HepG2 (cell line): Measurements from ENCODE around the gene TAGLN2. TPM values are rescaled to one million over a fixed set of nuclear protein-coding genes. Genes with fewer than 3 reads are reported as not detected.

Experiments
- ATAC-seq: fragments of 200-7000 bp; cut with Tn5 transposase; 3 replicates; pipeline ENCODE4 v1.9.1; 2020; ENCODE audit warnings: mild to moderate bottlenecking, moderate library complexity
- BruUV-seq: library from RNA; stranded (reverse); fragments of 400-500 nt; replicated peaks from 2 replicates; lab custom pipeline; 2021; lab: Mats Ljungman, UMichigan
- CTCF ChIA-PET: fragments of 300-600 bp; formaldehyde crosslinking; extraction: SDS; loops from one replicate; lab custom pipeline; 2021; ENCODE audit warnings: low total read pairs, inconsistent platforms, low intra/inter-chr PET ratio; lab: Yijun Ruan, JAX
- POLR2A ChIA-PET: fragments of 350-600 bp; sonication (Branson Sonifier 250); formaldehyde crosslinking; loops from one replicate; lab custom pipeline; 2020; ENCODE audit warnings: antibody characterized with exemption, inconsistent platforms; lab: Yijun Ruan, JAX
- DNase-seq: peaks from one replicate; pipeline ENCODE4 v3.0.0-alpha.2; 2015; ENCODE audit warnings: low spot score
- FAIRE-seq: peaks from 3 replicates; lab custom pipeline; 2011; peaks lifted over from hg19 to GRCh38; lab: Jason Lieb, UNC
- H2AFZ ChIP-seq: one replicate; pipeline ENCODE4 v1.6.1; 2011; ENCODE audit warnings: low read length, inconsistent platforms
- H3K27ac ChIP-seq: fragments of 300-600 bp; 3 replicates; pipeline ENCODE4 v1.8.0; 2011; ENCODE audit warnings: mixed run types, mild to moderate bottlenecking, mixed read lengths, low read length, inconsistent platforms; ENCODE audit not compliant: insufficient read depth; ENCODE audit errors: extremely low read length
- H3K27me3 ChIP-seq, 2 experiments: fragments of 200-600 bp in 1 of 2; 2 replicates in 1 of 2; 3 replicates in 1 of 2; pipeline versions ENCODE4 v1.6.0 to v1.8.0; 2011; ENCODE audit warnings: low read length in 2 of 2, mild to moderate bottlenecking in 2 of 2, moderate library complexity in 2 of 2, inconsistent platforms in 1 of 2; ENCODE audit not compliant: insufficient read depth in 2 of 2, control insufficient read depth in 1 of 2
- H3K36me3 ChIP-seq, 2 experiments: fragments of 200-600 bp in 1 of 2; replicated peaks in 1 of 2; 2 replicates in 1 of 2; 3 replicates in 1 of 2; pipeline versions ENCODE4 v1.5.1 to v1.8.0; 2011; ENCODE audit warnings: low read length in 2 of 2, inconsistent platforms in 1 of 2; ENCODE audit not compliant: insufficient read depth in 2 of 2, control insufficient read depth in 1 of 2
- H3K4me1 ChIP-seq: 2 replicates; pipeline ENCODE4 v1.5.1; 2012; ENCODE audit warnings: low read length, inconsistent platforms; ENCODE audit not compliant: insufficient read depth
- H3K4me2 ChIP-seq: 2 replicates; pipeline ENCODE4 v1.6.0; 2011; ENCODE audit warnings: low read depth, low read length, inconsistent platforms
- H3K4me3 ChIP-seq, 3 experiments: fragments of 200-600 bp in 1 of 3; sonication (generic), shearing (Covaris generic) in 1 of 3; replicated peaks in 1 of 3; 2 replicates each; pipeline ENCODE4 v1.5.1; 2011 to 2016; ENCODE audit warnings: low read length in 3 of 3, inconsistent platforms in 2 of 3, low read depth in 2 of 3, mild to moderate bottlenecking in 2 of 3, control low read depth in 1 of 3, mixed read lengths in 1 of 3; ENCODE audit not compliant: insufficient read depth in 1 of 3
- H3K79me2 ChIP-seq: one replicate; pipeline ENCODE4 v1.6.1; 2011; ENCODE audit warnings: low read length, inconsistent platforms; ENCODE audit not compliant: insufficient read depth
- H3K9ac ChIP-seq: 2 replicates; pipeline ENCODE4 v1.6.0; 2011; ENCODE audit warnings: mild to moderate bottlenecking, low read depth, low read length, inconsistent platforms; ENCODE audit not compliant: insufficient read depth
- H3K9me3 ChIP-seq: 2 replicates; pipeline ENCODE4 v1.5.1; 2012; ENCODE audit warnings: mild to moderate bottlenecking, low read length
- H4K20me1 ChIP-seq: 2 replicates; pipeline ENCODE4 v1.6.0; 2011; ENCODE audit warnings: inconsistent platforms, mild to moderate bottlenecking, low read length, moderate library complexity; ENCODE audit not compliant: insufficient read depth
- ARNT ChIP-seq: fragments of 450-650 bp; IDR thresholded peaks from 2 replicates; pipeline ENCODE4 v1.6.1; 2017
- ATF7 ChIP-seq, 2 experiments: fragments of 450-650 bp in 1 of 2; sonication (generic) in 1 of 2; formaldehyde crosslinking in 1 of 2; IDR thresholded peaks; 2 replicates each; pipeline versions ENCODE4 v1.4.0 to v1.6.1; 2016 to 2020; ENCODE audit warnings: antibody characterized with exemption in 1 of 2, mild to moderate bottlenecking in 1 of 2, missing genetic modification reagents in 1 of 2
- GATA4 ChIP-seq: sonication (generic); IDR thresholded peaks from 2 replicates; pipeline ENCODE4 v1.6.1; 2016; ENCODE audit warnings: antibody characterized with exemption, low read depth, borderline replicate concordance
- MBNL3 ChIP-seq: fragments of 250-450 bp; sonication (Bioruptor Pico); conservative IDR thresholded peaks from 2 replicates; pipeline ENCODE4 v1.8.0; 2022; ENCODE audit warnings: mild to moderate bottlenecking, inconsistent platforms
- NRL ChIP-seq: sonication (generic); formaldehyde crosslinking; IDR thresholded peaks from 2 replicates; pipeline ENCODE4 v1.5.0; 2020; ENCODE audit warnings: missing genetic modification reagents, mild to moderate bottlenecking, moderate library complexity, borderline replicate concordance
- SMARCE1 ChIP-seq: fragments of 450-650 bp; IDR thresholded peaks from 2 replicates; pipeline ENCODE4 v1.6.1; 2017; ENCODE audit warnings: borderline replicate concordance
- TAF1 ChIP-seq: sonication (generic); formaldehyde crosslinking; IDR thresholded peaks from 2 replicates; pipeline ENCODE4 v1.4.0; 2020; ENCODE audit warnings: missing genetic modification reagents
- U2AF2 ChIP-seq: fragments of 200-400 bp; formaldehyde crosslinking; IDR thresholded peaks from 2 replicates; pipeline ENCODE4 v1.6.1; 2017; ENCODE audit warnings: low read depth, mild to moderate bottlenecking, low read length
- ZBTB21 ChIP-seq: sonication (generic); formaldehyde crosslinking; IDR thresholded peaks from 2 replicates; pipeline ENCODE4 v1.4.0; 2020; ENCODE audit warnings: missing genetic modification reagents
- ZNF138 ChIP-seq: sonication (generic); formaldehyde crosslinking; IDR thresholded peaks from 2 replicates; pipeline ENCODE4 v1.5.0; 2020; ENCODE audit warnings: mild to moderate bottlenecking, low read depth, missing genetic modification reagents
- ZNF329 ChIP-seq: sonication (generic); formaldehyde crosslinking; IDR thresholded peaks from 2 replicates; pipeline ENCODE4 v1.9.0; 2021; ENCODE audit warnings: low read depth, mild to moderate bottlenecking, missing genetic modification reagents
- ZNF33B ChIP-seq: sonication (generic); formaldehyde crosslinking; IDR thresholded peaks from 2 replicates; pipeline ENCODE4 v1.5.1; 2020; ENCODE audit warnings: mild to moderate bottlenecking, missing genetic modification reagents
- WGBS: methylation state at CpG from one replicate; pipeline ENCODE4 v1.1.6; 2017; ENCODE audit warnings: low lambda C conversion rate; 5-methylcytosine and 5-hydroxymethylcytosine counted together
- in situ Hi-C: cut with HindIII; loops from 2 replicates; pipeline ENCODE4 v1.10.0; 2017; ENCODE audit warnings: low pct_unique_long_range_greater_than_20kb; ENCODE audit not compliant: extremely low pct_ligation_motif_present
- intact Hi-C: fragments of 100-400 bp; cut with micrococcal nuclease; formaldehyde crosslinking; loops from one replicate; pipeline ENCODE4 v1.10.0; 2022; ENCODE audit not compliant: unreplicated experiment
- polyA plus RNA-seq, 8 experiments: library from polyadenylated mRNA; depleted of rRNA in 3 of 8; stranded (reverse) in 7 of 8; unstranded in 1 of 8; fragments of >200 nt; fragmentation: Illumina TruSeq in 4 of 8; extraction: Trizol in 4 of 8; gene quantifications; 2 replicates each; pipeline versions ENCODE4 v1.2.1 to v1.2.3, GENCODE V29; 2011 to 2016; ENCODE audit warnings: low read depth in 4 of 8, missing spikeins in 1 of 8, mixed read lengths in 1 of 8; ENCODE audit not compliant: insufficient read depth in 1 of 8
- total RNA-seq, 5 experiments: library from RNA; depleted of rRNA; stranded (reverse); fragments of >200 nt; fragmentation: Illumina TruSeq; extraction: Trizol; gene quantifications; 2 replicates each; pipeline ENCODE4 v1.2.3, GENCODE V29; 2016; ENCODE audit warnings: low read depth in 1 of 5
- TF ChIP-seq, protein P1 (sequence below): IDR thresholded peaks from 2 replicates; pipeline ENCODE4 v1.6.1; 2018; ENCODE audit warnings: missing genetic modification reagents, mild to moderate bottlenecking, missing compliant biosample characterization

Gene TAGLN2
- total and polyA plus RNA-seq, 2 of the 13 experiments (the other 11 are each of a cell fraction or from before 2014, with no cell fraction given): 6.7 to 17.2 TPM

GRCh38 chr1:159937054-159937750 is 11.9 kb upstream of the TAGLN2 start:
- TF ChIP-seq NRL (CRISPR knock-in tag) (no peak), MBNL3 (no peak), ZNF33B (CRISPR knock-in tag) (no peak), TAF1 (no peak), SMARCE1 (no peak), ATF7 (IDR thresholded peaks at IDR 0.05) (no peak), ATF7 (CRISPR knock-in tag; IDR thresholded peaks at IDR 0.05) (no peak), U2AF2 (no peak), GATA4 (no peak), ZNF329 (CRISPR knock-in tag) (no peak), ARNT (no peak), ZNF138 (CRISPR knock-in tag) (no peak), ZBTB21 (CRISPR knock-in tag) (no peak)
- TF ChIP-seq, protein P1, sequence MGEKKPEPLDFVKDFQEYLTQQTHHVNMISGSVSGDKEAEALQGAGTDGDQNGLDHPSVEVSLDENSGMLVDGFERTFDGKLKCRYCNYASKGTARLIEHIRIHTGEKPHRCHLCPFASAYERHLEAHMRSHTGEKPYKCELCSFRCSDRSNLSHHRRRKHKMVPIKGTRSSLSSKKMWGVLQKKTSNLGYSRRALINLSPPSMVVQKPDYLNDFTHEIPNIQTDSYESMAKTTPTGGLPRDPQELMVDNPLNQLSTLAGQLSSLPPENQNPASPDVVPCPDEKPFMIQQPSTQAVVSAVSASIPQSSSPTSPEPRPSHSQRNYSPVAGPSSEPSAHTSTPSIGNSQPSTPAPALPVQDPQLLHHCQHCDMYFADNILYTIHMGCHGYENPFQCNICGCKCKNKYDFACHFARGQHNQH (CRISPR knock-in tag): no peak
- FAIRE-seq (no peak), DNase-seq (no peak), ATAC-seq (no peak)
- Histone ChIP-seq H4K20me1 (no peaks in the 10 kb centered on the region), H3K4me2 (no peak overlapping the region), H3K27ac (no peak overlapping the region), H3K27me3 (peaks cover 13 to 59% of the 10 kb centered on the region in 2 experiments; a peak in 4 of 5 replicates), H2AFZ (no peak overlapping the region), H3K4me3 (no peak overlapping the region), H3K9me3 (no peaks in the 10 kb centered on the region), H3K36me3 (no peaks in the 10 kb centered on the region), H3K9ac (no peak overlapping the region), H3K4me1 (peaks cover 13% of the 10 kb centered on the region), H3K79me2 (no peaks in the 10 kb centered on the region)
- BruUV-seq: no TSS peak
- intact Hi-C loops: loop anchor here (5.0 kb wide), 2 partner anchors 140 kb away; no protein-coding TSS in a partner anchor
- CTCF ChIA-PET: interaction anchor here (1.2 to 2.4 kb wide), 3 partner anchors 45 to 141 kb away, joined by 3 to 57 read pairs (median 6); no protein-coding TSS in a partner anchor
- POLR2A ChIA-PET: no interaction called here
- WGBS: 17% methylated on average over 4 of the region's 4 CpGs
- in situ Hi-C loops: loop anchor here (5.0 kb wide), 2 partner anchors 70 to 145 kb away; partner anchors contain the start of gene KCNJ9
